Left ventricle myocardium inferior (tissue), 1 donor: ENCODE results near the gene STX17. TPM values are rescaled to one million over a fixed set of nuclear protein-coding genes. Genes with fewer than 3 reads are reported as not detected.

ENCODE experiments used
- DNase-seq: peaks from one replicate; pipeline ENCODE4 v3.0.0-alpha.2; 2020
- H3K27ac ChIP-seq: fragments of 200-600 bp; replicated peaks from 2 replicates; pipeline ENCODE4 v1.8.0; 2021
- H3K27me3 ChIP-seq: fragments of 200-600 bp; 2 replicates; pipeline ENCODE4 v1.8.0; 2021; ENCODE audit warnings: low read depth
- H3K36me3 ChIP-seq: fragments of 200-600 bp; 2 replicates; pipeline ENCODE4 v1.8.0; 2021
- H3K4me1 ChIP-seq: fragments of 200-600 bp; 2 replicates; pipeline ENCODE4 v1.8.0; 2021
- H3K4me3 ChIP-seq: fragments of 200-600 bp; 2 replicates; pipeline ENCODE4 v1.8.0; 2021; ENCODE audit warnings: mild to moderate bottlenecking, moderate library complexity
- H3K9me3 ChIP-seq: fragments of 200-600 bp; replicated peaks from 2 replicates; pipeline ENCODE4 v1.8.0; 2021
- intact Hi-C: fragments of 100-400 bp; cut with micrococcal nuclease; formaldehyde crosslinking; loops from one replicate; pipeline ENCODE4 v1.11.0; 2022
- total RNA-seq: library from RNA; stranded (reverse); fragmentation: NEBNext Ultra II Directional; extraction: Animal tissue kit (Norgen Biotek cat#: 25700); gene quantifications from one replicate; pipeline ENCODE4 v1.2.1, GENCODE V29; 2021
- TF ChIP-seq, protein P1 (sequence below): fragments of 200-600 bp; IDR thresholded peaks from 2 replicates; pipeline ENCODE4 v1.8.0; 2021; ENCODE audit warnings: antibody characterized with exemption, mild to moderate bottlenecking, borderline replicate concordance
- donor health status: DM: no; HTN: yes; CAD: no; lungs with severe emphysema.

The STX17 gene
- total RNA-seq, 1 donor from 2014 or later, result 23.7 TPM

DNA sequence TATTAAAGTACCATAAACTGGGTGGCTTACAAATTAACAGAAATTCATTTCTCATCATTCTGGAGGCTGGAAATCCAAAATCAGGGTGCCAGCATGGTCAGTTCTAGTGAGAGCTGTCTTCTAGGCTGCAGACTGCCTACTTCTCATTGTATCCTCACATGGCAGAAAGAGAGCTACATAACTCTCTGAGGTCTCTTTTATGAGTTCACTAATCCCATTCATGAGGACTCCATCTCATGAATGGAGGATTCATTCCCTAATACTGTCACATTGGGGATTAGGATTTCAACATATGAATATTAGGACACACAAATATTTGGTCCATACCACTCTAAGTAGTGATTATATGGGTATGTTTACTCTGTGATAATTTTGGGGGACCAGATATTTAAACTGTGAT is 108.4 kb downstream of the STX17 start:
- no peaks in the 10 kb centered on the region for H3K4me1 ChIP-seq
- intact Hi-C loops, result no loop called here
- peaks cover 86% of the 10 kb centered on the region for H3K36me3 ChIP-seq
- no peaks in the 10 kb centered on the region for H3K27me3 ChIP-seq
- H3K27ac ChIP-seq, result no peak overlapping the region
- peaks cover 18% of the 10 kb centered on the region for H3K9me3 ChIP-seq
- DNase-seq, result no peak
- H3K4me3 ChIP-seq, result no peak overlapping the region
- TF ChIP-seq, protein P1, sequence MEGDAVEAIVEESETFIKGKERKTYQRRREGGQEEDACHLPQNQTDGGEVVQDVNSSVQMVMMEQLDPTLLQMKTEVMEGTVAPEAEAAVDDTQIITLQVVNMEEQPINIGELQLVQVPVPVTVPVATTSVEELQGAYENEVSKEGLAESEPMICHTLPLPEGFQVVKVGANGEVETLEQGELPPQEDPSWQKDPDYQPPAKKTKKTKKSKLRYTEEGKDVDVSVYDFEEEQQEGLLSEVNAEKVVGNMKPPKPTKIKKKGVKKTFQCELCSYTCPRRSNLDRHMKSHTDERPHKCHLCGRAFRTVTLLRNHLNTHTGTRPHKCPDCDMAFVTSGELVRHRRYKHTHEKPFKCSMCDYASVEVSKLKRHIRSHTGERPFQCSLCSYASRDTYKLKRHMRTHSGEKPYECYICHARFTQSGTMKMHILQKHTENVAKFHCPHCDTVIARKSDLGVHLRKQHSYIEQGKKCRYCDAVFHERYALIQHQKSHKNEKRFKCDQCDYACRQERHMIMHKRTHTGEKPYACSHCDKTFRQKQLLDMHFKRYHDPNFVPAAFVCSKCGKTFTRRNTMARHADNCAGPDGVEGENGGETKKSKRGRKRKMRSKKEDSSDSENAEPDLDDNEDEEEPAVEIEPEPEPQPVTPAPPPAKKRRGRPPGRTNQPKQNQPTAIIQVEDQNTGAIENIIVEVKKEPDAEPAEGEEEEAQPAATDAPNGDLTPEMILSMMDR, result no peak

DNA sequence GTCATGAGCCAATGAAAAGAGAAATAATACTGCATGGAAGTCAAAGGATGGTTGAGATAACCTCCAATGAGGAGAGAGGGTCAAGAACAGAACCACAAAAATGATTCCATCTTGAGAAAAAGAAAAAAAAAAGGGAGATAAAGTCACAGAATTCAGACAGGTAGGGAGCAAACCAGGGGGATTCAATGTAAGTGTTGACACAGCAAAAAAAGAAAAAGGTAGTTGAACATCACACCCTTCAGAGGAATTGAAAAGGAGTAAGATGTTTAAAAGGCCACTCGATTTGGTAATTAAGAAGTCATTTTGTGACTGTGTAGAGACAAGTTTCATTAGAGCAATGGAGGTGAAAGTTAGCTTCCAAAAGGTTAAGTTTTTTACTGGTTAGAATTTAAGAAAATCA is 113.1 kb downstream of the STX17 start:
- intact Hi-C loops, result no loop called here
- no peak overlapping the region for H3K27ac ChIP-seq
- H3K9me3 ChIP-seq, result no peaks in the 10 kb centered on the region
- no peaks in the 10 kb centered on the region for H3K27me3 ChIP-seq
- no peak overlapping the region for H3K4me3 ChIP-seq
- TF ChIP-seq, protein P1, result no peak
- DNase-seq, result no peak
- no peaks in the 10 kb centered on the region for H3K4me1 ChIP-seq
- H3K36me3 ChIP-seq, result peaks cover 64% of the 10 kb centered on the region

Other genes with a start within 250 kb of the STX17 start
- 6.2 TPM for gene NR4A3, start 84.8 kb upstream of the STX17 start, total RNA-seq
- gene ERP44, start 192.3 kb downstream of the STX17 start, total RNA-seq, result 15.6 TPM
- gene INVS, start 192.6 kb downstream of the STX17 start, total RNA-seq, result 6.7 TPM